ENCODE measurements around the gene ACP4. TPM values are rescaled to one million over a fixed set of nuclear protein-coding genes. Genes with fewer than 3 reads are reported as not detected.

The ACP4 gene
- total RNA-seq, 1 experiment from 2014 or later = not detected

DNA sequence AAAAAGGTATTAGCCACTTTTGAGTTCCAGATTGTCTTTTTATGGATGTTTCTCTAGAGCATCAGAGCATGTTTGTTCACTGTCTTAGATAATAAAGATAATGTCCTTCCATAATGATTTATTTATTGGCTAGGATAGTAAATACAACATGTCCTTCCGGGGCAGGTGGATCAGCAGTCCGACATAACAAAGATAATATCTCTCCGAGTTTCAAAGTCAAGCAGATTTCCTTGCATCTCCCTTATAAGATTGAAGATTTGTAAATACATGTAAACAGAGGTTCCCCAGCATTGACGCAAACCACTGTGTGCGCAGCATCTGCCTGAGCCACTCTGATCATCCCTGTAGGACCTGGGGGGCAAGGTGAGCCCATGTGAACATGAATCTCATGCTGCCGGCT is 51.9 kb downstream of the ACP4 start:
- Histone ChIP-seq H3K4me3 (no peak overlapping the region), H3K27me3 (replicated peaks) (no peaks in the 10 kb centered on the region), H3K4me1 (replicated peaks) (no peaks in the 10 kb centered on the region), H3K36me3 (no peaks in the 10 kb centered on the region), H3K27ac (no peak overlapping the region), H3K9me3 (replicated peaks) (no peaks in the 10 kb centered on the region)
- DNase-seq (ENCODE audit: low read depth in 1 of 2, low spot score in 2 of 2) = no peak

DNA sequence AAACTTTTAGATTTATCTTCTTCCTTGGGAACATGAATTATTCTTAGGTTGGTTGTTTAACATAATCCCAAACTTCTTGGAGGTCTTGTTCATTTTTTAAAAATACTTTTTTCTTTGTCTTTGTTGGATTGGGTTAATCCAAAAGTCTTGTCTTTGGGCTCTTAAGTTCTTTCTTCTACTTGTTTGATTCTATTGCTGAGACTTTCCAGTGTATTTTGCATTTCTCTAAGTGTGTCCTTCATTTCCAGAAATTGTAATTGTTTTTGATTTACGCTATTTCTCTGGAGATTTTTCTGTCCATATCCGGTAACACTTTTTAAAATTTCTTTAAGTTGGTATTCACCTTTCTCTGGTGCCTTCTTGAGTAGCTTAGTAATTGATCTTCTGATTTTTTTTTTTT is 53.0 kb downstream of the ACP4 start:
- Histone ChIP-seq H3K27ac (no peak overlapping the region), H3K4me3 (no peak overlapping the region), H3K4me1 (replicated peaks) (no peaks in the 10 kb centered on the region), H3K36me3 (no peaks in the 10 kb centered on the region), H3K9me3 (replicated peaks) (no peaks in the 10 kb centered on the region), H3K27me3 (replicated peaks) (no peaks in the 10 kb centered on the region)
- DNase-seq (ENCODE audit: low read depth in 1 of 2, low spot score in 2 of 2) = no peak

DNA sequence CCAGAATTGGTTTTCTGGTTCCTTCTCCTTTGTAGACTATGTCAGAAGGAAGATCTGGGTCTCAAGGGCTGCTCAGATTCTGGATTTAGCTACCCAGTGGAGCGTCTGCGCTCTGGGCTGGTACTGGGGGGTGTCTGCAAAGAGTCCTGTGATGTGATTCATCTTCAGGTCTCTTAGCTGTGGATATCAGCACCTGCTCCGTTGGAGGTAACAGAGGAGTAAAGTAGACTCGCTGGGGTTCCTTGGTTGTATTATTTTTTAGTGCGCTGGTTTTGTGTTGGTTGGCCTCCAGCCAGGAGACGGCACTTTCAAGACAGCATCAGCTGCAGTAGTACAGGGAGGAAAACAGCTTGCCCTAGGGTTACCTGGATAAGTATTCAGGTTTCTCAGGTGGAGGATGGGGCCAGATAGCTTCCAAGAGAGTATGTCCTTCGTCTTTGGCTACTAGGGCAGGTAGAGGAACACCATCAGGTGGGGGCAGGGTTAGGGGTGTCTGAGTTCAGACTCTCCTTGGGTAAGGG is 53.5 kb downstream of the ACP4 start:
- H3K4me3 ChIP-seq = no peak overlapping the region
- no peaks in the 10 kb centered on the region for H3K9me3 ChIP-seq (replicated peaks)
- H3K27ac ChIP-seq = no peak overlapping the region
- H3K27me3 ChIP-seq (replicated peaks) = no peaks in the 10 kb centered on the region
- no peaks in the 10 kb centered on the region for H3K4me1 ChIP-seq (replicated peaks)
- H3K36me3 ChIP-seq = no peaks in the 10 kb centered on the region
- DNase-seq (ENCODE audit: low read depth in 1 of 2, low spot score in 2 of 2) = no peak

DNA sequence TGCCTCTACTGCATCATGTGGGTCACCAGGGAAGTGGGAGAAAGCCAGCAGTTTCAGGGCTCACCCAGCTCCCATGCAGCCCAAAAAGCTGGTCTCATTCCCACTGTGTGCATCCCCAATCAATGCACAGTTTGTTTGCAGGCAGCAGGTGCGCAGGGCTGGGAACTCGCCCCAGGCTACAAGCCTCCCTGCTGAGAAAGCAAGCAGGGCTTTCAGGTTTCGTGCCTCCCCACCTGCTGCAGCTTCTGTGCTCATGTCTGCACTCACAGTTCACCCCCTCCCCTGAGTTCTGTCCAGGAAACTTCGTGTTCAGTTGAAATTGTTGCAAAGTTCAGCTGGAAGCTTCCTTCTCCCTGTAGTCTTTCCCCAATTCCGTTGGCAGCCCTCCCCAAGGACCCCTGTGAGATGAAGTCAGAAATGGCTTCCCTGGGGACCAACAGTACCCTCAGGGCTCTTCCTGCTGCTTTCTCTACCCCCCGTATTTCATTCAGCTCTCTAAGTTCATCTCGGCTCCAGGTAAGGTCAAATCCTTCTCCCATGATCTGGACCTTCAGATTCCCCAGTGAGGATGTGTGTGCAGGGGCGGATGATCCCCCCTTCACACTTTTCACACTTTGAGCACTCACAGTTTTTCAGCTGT is 54.2 kb downstream of the ACP4 start:
- no peaks in the 10 kb centered on the region for H3K4me1 ChIP-seq (replicated peaks)
- no peaks in the 10 kb centered on the region for H3K9me3 ChIP-seq (replicated peaks)
- no peak overlapping the region for H3K27ac ChIP-seq
- no peak overlapping the region for H3K4me3 ChIP-seq
- DNase-seq (ENCODE audit: low read depth in 1 of 2, low spot score in 2 of 2) = no peak
- H3K36me3 ChIP-seq = no peaks in the 10 kb centered on the region
- H3K27me3 ChIP-seq (replicated peaks) = no peaks in the 10 kb centered on the region

Other genes starting within 250 kb of the ACP4 start
- not detected in 2 replicates for gene LRRC4B, start 222.0 kb upstream of the ACP4 start, total RNA-seq (2014; rRNA removed; shearing (Covaris generic))
- gene SYT3, start 150.5 kb upstream of the ACP4 start, total RNA-seq (2014; rRNA removed; shearing (Covaris generic)) = not detected in 2 replicates
- not detected in 2 replicates for gene C19orf81, start 141.0 kb upstream of the ACP4 start, total RNA-seq (2014; rRNA removed; shearing (Covaris generic))
- not detected in 2 replicates for gene SHANK1, start 70.6 kb upstream of the ACP4 start, total RNA-seq (2014; rRNA removed; shearing (Covaris generic))
- 0.56 and 1.7 TPM in 2 replicates for gene CLEC11A, start 67.1 kb upstream of the ACP4 start, total RNA-seq (2014; rRNA removed; shearing (Covaris generic))
- gene GPR32, start 20.0 kb upstream of the ACP4 start, total RNA-seq (2014; rRNA removed; shearing (Covaris generic)) = not detected in 2 replicates
- gene KLK1, start 33.4 kb downstream of the ACP4 start, total RNA-seq (2014; rRNA removed; shearing (Covaris generic)) = not detected in 2 replicates
- not detected in 2 replicates for gene KLK15, start 43.2 kb downstream of the ACP4 start, total RNA-seq (2014; rRNA removed; shearing (Covaris generic))
- gene KLK3, start 64.5 kb downstream of the ACP4 start, total RNA-seq (2014; rRNA removed; shearing (Covaris generic)) = not detected in 2 replicates
- gene KLK2, start 83.0 kb downstream of the ACP4 start, total RNA-seq (2014; rRNA removed; shearing (Covaris generic)) = not detected in 2 replicates
- not detected in 2 replicates for gene KLK4, start 121.0 kb downstream of the ACP4 start, total RNA-seq (2014; rRNA removed; shearing (Covaris generic))
- gene KLK5, start 162.6 kb downstream of the ACP4 start, total RNA-seq (2014; rRNA removed; shearing (Covaris generic)) = not detected in 2 replicates
- gene KLK6, start 179.2 kb downstream of the ACP4 start, total RNA-seq (2014; rRNA removed; shearing (Covaris generic)) = not detected in 2 replicates
- gene KLK7, start 193.5 kb downstream of the ACP4 start, total RNA-seq (2014; rRNA removed; shearing (Covaris generic)) = not detected in 2 replicates
- not detected in 2 replicates for gene KLK8, start 211.2 kb downstream of the ACP4 start, total RNA-seq (2014; rRNA removed; shearing (Covaris generic))
- not detected in 2 replicates for gene KLK10, start 229.3 kb downstream of the ACP4 start, total RNA-seq (2014; rRNA removed; shearing (Covaris generic))
- gene KLK11, start 236.2 kb downstream of the ACP4 start, total RNA-seq (2014; rRNA removed; shearing (Covaris generic)) = not detected in 2 replicates
- not detected in 2 replicates for gene KLK12, start 244.6 kb downstream of the ACP4 start, total RNA-seq (2014; rRNA removed; shearing (Covaris generic))